HG02623 (cell line): ENCODE data around the gene CDH12.

Source experiments
- ATAC-seq: cut with Tn5 transposase; IDR thresholded peaks from one replicate; pipeline ENCODE4 v1.9.1; 2021; ENCODE audit warnings: moderate library complexity; ENCODE audit not compliant: unreplicated experiment

CDH12 gene

GRCh38 chr5:21783074-21783679 is 1070.0 kb downstream of the CDH12 start:
- no peak for ATAC-seq

GRCh38 chr5:21776466-21776865 is 1076.7 kb downstream of the CDH12 start:
- no peak for ATAC-seq

- ATAC-seq = no peak
Measured at GRCh38 chr5:21774801-21775200, 1078.3 kb downstream of the CDH12 start.

GRCh38 chr5:21774281-21774680 is 1078.9 kb downstream of the CDH12 start:
- ATAC-seq = no peak

GRCh38 chr5:21773456-21773855 is 1079.7 kb downstream of the CDH12 start:
- ATAC-seq = no peak

GRCh38 chr5:21765406-21765805 is 1087.7 kb downstream of the CDH12 start:
- no peak for ATAC-seq

- ATAC-seq = no peak
Measured at GRCh38 chr5:21739096-21739495, 1114.0 kb downstream of the CDH12 start.

- ATAC-seq = no peak
Measured at GRCh38 chr5:21723500-21723899, 1129.6 kb downstream of the CDH12 start.

GRCh38 chr5:21711866-21712758 is 1141.0 kb downstream of the CDH12 start:
- ATAC-seq = no peak

- no peak for ATAC-seq
Measured at GRCh38 chr5:21709770-21710169, 1143.4 kb downstream of the CDH12 start.

- no peak for ATAC-seq
Measured at GRCh38 chr5:21704974-21705668, 1148.0 kb downstream of the CDH12 start.

GRCh38 chr5:21701317-21701716 is 1151.8 kb downstream of the CDH12 start:
- ATAC-seq = no peak
